ENCODE measurements around the gene BHLHE40.

Gene BHLHE40

GRCh38 chr3:5017925-5018531 lies 38.8 kb downstream of the BHLHE40 start (continued):
- no peak for TF ChIP-seq ZNF518A (tag by site-specific recombination; conservative IDR thresholded peaks at IDR 0.05; ENCODE audit: low read depth)
- no peak for TF ChIP-seq ZNF513 (tag by site-specific recombination; IDR thresholded peaks at IDR 0.05)
- TF ChIP-seq, protein P1, sequence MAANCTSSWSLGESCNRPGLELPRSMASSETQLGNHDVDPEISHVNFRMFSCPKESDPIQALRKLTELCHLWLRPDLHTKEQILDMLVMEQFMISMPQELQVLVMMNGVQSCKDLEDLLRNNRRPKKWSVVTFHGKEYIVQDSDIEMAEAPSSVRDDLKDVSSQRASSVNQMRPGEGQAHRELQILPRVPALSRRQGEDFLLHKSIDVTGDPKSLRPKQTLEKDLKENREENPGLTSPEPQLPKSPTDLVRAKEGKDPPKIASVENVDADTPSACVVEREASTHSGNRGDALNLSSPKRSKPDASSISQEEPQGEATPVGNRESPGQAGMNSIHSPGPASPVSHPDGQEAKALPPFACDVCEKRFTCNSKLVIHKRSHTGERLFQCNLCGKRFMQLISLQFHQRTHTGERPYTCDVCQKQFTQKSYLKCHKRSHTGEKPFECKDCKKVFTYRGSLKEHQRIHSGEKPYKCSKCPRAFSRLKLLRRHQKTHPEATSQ (tag by site-specific recombination; IDR thresholded peaks at IDR 0.05) = no peak
- TF ChIP-seq GLIS1 (tag by site-specific recombination; IDR thresholded peaks at IDR 0.05) = no peak; the same call in 1 of the 2 replicates
- TF ChIP-seq KLF16 (tag by site-specific recombination; IDR thresholded peaks at IDR 0.05) = no peak
- TF ChIP-seq, protein P2, sequence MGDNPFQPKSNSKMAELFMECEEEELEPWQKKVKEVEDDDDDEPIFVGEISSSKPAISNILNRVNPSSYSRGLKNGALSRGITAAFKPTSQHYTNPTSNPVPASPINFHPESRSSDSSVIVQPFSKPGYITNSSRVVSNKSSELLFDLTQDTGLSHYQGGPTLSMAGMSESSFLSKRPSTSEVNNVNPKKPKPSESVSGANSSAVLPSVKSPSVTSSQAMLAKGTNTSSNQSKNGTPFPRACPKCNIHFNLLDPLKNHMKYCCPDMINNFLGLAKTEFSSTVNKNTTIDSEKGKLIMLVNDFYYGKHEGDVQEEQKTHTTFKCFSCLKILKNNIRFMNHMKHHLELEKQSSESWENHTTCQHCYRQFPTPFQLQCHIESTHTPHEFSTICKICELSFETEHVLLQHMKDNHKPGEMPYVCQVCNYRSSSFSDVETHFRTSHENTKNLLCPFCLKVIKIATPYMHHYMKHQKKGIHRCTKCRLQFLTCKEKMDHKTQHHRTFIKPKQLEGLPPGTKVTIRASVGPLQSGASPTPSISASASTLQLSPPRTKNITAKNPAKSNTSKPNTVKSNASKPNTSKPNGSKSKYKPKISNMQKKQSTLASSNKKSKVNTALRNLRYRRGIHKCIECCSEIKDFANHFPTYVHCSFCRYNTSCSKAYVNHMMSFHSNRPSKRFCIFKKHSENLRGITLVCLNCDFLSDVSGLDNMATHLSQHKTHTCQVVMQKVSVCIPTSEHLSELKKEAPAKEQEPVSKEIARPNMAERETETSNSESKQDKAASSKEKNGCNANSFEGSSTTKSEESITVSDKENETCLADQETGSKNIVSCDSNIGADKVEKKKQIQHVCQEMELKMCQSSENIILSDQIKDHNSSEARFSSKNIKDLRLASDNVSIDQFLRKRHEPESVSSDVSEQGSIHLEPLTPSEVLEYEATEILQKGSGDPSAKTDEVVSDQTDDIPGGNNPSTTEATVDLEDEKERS (tag by site-specific recombination; IDR thresholded peaks at IDR 0.05) = no peak
- TF ChIP-seq SETDB1 (IDR thresholded peaks at IDR 0.05; ENCODE audit: insufficient read length, low read length) = no peak
- no peak for TF ChIP-seq EGR2 (tag by site-specific recombination; IDR thresholded peaks at IDR 0.05; ENCODE audit: low read depth)
- 0 out of 2 replicates have a peak, but pooled peaks have one; percentile 13 for TF ChIP-seq SP2 (tag by site-specific recombination; IDR thresholded peaks at IDR 0.05)
- TF ChIP-seq ZXDB (tag by site-specific recombination; IDR thresholded peaks at IDR 0.05) = no peak
- no peak for TF ChIP-seq ZNF76 (tag by site-specific recombination; IDR thresholded peaks at IDR 0.05; ENCODE audit: borderline replicate concordance, low read depth)
- no peak for TF ChIP-seq ZNF214 (tag by site-specific recombination; IDR thresholded peaks at IDR 0.05; ENCODE audit: borderline replicate concordance)
- TF ChIP-seq ZNF248 (tag by site-specific recombination; IDR thresholded peaks at IDR 0.05) = no peak
- no peak for TF ChIP-seq ZNF830 (tag by site-specific recombination; IDR thresholded peaks at IDR 0.05; ENCODE audit: low read depth)
- no peak for TF ChIP-seq ZNF707 (tag by site-specific recombination; IDR thresholded peaks at IDR 0.05)
- TF ChIP-seq ZNF501 (tag by site-specific recombination; IDR thresholded peaks at IDR 0.05) = no peak
- no peak; the same call in 1 of the 2 replicates for TF ChIP-seq TSHZ1 (tag by site-specific recombination; IDR thresholded peaks at IDR 0.05; ENCODE audit: borderline replicate concordance)
- TF ChIP-seq ZNF23 (tag by site-specific recombination; IDR thresholded peaks at IDR 0.05; ENCODE audit: borderline replicate concordance) = no peak
- no peak for TF ChIP-seq ZNF10 (tag by site-specific recombination; IDR thresholded peaks at IDR 0.05)
- no peak for TF ChIP-seq ZNF354C (tag by site-specific recombination; IDR thresholded peaks at IDR 0.05; ENCODE audit: borderline replicate concordance, low read depth)
- TF ChIP-seq ZNF16 (tag by site-specific recombination; IDR thresholded peaks at IDR 0.05; ENCODE audit: low read depth) = no peak
- TF ChIP-seq ZEB2 (tag by site-specific recombination; IDR thresholded peaks at IDR 0.05) = no peak
- no peak for TF ChIP-seq ZNF221 (tag by site-specific recombination; IDR thresholded peaks at IDR 0.05; ENCODE audit: borderline replicate concordance)
- TF ChIP-seq ZNF654 (tag by site-specific recombination; IDR thresholded peaks at IDR 0.05; ENCODE audit: low read depth) = no peak

Data from HEK293 (cell line).